PC-3 (cell line): ENCODE data around the gene SHROOM2.

ENCODE experiments used
- CTCF ChIP-seq: fragments of 300-600 bp; sonication (generic); conservative IDR thresholded peaks from 2 replicates; pipeline ENCODE4 v1.5.1; 2017; ENCODE audit warnings: antibody characterized with exemption, low read depth, mild to moderate bottlenecking, low read length
- EZH2 ChIP-seq: fragments of 300-600 bp; sonication (generic); IDR thresholded peaks from one replicate; pipeline ENCODE4 v1.6.1; 2017; ENCODE audit warnings: antibody characterized with exemption, mild to moderate bottlenecking, low read length; ENCODE audit not compliant: unreplicated experiment
- EZH2phosphoT487 ChIP-seq: fragments of 300-600 bp; sonication (generic); IDR thresholded peaks from 2 replicates; pipeline ENCODE4 v1.6.1; 2018; ENCODE audit warnings: mild to moderate bottlenecking, antibody characterized with exemption, low read length, borderline replicate concordance

- TF ChIP-seq CTCF (no peak), EZH2 (no peak), EZH2phosphoT487 (no peak)
These were observed 85.6 kb downstream of the SHROOM2 start for GRCh38 chrX:9871701-9872268.
